D721Med (cell line): Measurements from ENCODE around the gene SEPTIN3.

Source experiments
- DNase-seq: peaks from one replicate; pipeline ENCODE4 v3.0.0; 2011; ENCODE audit warnings: low spot score; ENCODE audit not compliant: insufficient read length
- FAIRE-seq: peaks from 2 replicates; lab custom pipeline; 2011; peaks lifted over from hg19 to GRCh38; lab: Jason Lieb, UNC
- TF ChIP-seq, protein P1 (sequence below): IDR thresholded peaks from 2 replicates; pipeline ENCODE4 v1.5.1; 2012; ENCODE audit warnings: mild to moderate bottlenecking, control low read depth; ENCODE audit not compliant: insufficient read depth; ENCODE audit errors: missing control alignments

SEPTIN3 gene

DNA sequence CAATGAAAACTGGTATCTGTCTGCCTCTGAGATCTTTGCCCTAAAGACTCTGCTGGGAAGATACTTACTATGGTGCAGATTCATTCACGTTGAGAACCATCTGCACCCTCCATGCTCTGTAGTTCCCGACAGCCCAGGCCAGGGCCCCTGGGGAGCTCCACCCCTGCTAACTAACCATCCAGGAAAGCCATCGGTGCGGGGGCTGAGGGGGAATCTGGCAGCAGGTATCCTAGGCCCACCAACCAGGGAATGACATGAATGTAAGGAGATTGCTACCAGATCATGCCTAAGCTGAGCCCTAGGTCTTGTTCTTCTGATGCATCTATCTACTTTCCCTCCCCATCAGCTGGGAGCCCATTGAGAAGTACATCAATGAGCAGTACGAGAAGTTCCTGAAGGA is 18.0 kb downstream of the SEPTIN3 start:
- TF ChIP-seq, protein P1, sequence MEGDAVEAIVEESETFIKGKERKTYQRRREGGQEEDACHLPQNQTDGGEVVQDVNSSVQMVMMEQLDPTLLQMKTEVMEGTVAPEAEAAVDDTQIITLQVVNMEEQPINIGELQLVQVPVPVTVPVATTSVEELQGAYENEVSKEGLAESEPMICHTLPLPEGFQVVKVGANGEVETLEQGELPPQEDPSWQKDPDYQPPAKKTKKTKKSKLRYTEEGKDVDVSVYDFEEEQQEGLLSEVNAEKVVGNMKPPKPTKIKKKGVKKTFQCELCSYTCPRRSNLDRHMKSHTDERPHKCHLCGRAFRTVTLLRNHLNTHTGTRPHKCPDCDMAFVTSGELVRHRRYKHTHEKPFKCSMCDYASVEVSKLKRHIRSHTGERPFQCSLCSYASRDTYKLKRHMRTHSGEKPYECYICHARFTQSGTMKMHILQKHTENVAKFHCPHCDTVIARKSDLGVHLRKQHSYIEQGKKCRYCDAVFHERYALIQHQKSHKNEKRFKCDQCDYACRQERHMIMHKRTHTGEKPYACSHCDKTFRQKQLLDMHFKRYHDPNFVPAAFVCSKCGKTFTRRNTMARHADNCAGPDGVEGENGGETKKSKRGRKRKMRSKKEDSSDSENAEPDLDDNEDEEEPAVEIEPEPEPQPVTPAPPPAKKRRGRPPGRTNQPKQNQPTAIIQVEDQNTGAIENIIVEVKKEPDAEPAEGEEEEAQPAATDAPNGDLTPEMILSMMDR = no peak
- DNase-seq = no peak
- no peak for FAIRE-seq

DNA sequence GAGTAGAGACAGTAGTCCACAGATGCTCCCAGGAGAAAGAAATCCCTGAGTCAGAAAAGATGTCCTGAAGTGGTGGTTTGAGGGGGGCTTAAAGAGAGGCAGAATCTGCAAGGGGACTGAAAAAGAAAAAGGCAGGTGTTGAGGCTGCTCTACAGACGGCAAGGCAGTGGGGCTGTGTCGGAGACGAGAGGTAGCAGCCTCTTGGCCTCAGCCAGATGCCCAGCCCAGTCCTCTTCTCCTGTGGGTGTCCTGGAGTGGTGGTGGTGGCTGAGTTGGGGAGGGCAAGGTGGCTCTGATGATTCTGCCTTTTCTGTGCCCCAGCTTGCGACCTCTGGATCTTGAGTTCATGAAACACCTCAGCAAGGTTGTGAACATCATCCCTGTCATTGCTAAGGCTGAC is 20.0 kb downstream of the SEPTIN3 start:
- no peak for FAIRE-seq

DNA sequence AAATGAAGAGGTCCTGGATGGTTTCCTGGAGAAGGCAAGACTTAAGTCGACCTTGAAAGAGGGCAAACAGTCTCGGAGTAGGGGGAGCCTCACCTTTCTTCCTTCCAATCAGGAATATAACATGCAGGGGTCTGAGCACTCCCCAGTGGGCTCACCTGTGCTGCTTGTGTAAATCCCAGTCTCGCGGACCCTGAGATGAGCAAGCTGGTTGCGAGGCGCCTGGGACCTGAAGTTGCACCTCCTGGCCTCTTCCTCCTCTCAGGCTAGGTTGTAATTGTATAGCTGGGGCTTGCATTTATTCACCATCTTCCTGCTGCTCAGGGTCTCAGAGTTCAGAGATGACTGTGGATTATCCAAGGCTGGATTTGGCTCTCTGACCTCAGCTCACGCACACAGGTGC is 21.9 kb downstream of the SEPTIN3 start:
- DNase-seq (no peak), FAIRE-seq (no peak)
- TF ChIP-seq, protein P1 = no peak

More for the DNA sequence above, 20.0 kb downstream of the SEPTIN3 start:
- TF ChIP-seq, protein P1 = no peak
- no peak for DNase-seq

DNA sequence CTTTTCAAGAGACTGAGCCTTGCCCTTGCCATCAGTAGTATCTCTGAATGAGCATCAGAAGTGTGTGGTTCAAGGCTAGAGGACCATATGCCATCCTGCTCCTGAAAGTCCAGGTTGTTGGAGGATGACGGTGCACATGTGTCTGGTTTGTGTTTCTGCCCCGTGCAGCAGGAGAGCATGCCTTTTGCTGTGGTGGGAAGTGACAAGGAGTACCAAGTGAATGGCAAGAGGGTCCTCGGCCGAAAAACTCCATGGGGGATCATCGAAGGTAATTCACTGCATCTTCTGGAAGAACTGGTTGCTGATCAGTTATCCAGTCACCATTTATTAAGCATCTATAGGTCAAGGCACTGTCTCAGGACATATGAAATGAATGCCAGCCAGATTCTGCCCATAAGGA is 23.3 kb downstream of the SEPTIN3 start:
- FAIRE-seq (no peak), DNase-seq (no peak)
- TF ChIP-seq, protein P1 = no peak

DNA sequence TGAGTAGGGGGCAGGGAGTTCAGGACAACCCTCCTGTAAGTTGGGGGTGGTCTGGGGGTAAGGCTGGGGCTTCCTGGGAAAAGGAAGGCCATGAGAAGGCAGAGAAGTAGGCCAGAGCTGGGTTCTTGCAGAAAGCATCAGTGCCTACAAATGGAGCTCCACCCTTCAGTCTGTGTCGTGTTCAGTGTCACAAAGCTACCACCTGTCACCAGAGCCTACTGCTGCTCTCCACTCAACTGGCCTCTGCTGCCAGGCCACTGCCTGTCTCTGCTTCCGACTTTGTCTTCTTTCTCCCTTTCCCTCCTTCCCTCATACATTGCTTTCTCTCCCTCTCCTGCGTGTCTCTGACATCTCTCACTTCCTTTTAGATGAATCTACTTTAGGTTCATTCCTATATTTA is 26.0 kb downstream of the SEPTIN3 start:
- TF ChIP-seq, protein P1 = no peak
- no peak for FAIRE-seq
- no peak for DNase-seq

DNA sequence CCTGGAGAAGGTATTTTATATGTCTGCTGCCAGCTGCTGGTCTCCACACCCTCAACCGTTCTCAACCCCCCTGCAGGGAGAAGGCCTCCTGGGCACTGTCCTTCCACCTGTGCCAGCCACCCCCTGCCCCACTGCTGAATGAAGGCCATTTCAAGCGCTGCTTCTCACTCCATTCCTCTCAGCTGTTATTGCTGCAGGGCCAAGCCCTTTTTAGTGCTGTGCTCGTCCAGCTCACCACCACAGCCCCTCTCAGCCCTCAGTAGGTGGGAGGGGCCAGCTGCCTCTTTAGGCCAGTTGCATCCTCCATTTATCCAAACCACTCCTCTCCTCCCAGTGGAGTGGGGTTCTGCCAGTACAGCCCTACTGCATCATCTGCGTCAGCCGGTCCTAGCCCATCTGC is 27.6 kb downstream of the SEPTIN3 start:
- no peak for FAIRE-seq
- no peak for DNase-seq
- TF ChIP-seq, protein P1 = no peak

DNA sequence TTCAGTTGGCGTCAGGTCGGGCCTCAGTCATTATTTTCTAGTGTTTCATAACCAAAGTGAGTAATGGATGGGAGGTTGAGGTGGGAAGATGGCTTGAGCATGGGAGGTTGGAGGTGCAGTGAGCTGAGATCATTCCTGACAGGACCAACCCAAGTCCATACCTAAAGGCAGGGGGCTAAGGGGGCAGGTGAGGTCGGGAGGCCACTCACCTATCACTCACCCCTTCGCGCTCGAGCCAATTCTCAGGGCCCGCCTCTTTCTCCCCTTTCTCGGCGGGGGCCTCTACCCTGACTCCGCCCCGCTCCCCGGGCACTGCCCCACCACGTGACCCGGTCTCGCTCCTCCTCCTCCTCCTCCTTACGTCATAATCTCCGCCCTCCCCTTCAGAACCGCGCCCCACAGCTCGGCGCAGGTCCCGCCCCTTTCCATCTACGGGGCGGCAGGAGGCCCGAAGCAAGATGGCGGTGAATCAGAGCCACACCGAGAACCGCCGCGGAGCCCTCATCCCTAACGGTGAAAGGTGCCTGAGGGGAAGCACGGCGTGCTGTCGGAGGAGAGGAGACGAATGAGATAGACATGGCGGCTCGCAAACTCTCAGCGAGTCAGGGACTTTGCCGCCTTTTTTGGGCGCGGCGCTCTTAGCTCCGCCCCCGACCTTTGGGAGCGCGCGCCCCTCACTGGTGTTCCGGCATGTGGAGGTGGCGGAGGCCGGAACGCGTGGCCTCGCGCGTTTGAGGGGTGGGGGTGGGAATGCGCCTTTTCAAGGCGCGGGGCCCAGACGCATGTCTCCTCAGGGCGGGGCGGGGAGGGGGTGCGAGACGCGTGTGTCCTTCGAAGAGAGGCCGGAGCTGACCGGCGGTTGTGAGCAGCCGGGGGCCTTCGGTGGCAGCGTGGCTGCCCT is 29.4 kb downstream of the SEPTIN3 start, which contains the start of gene WBP2NL:
Gene WBP2NL (plus strand): TSS at position 428 of the 901 bp plus-strand sequence. CDS start 31 bp downstream, at position 459.
- peak; percentile 75 for DNase-seq
- no peak for FAIRE-seq
- TF ChIP-seq, protein P1 = no peak
